Spleen (tissue), 11 donors: Measurements from ENCODE around the gene DPYSL4. TPM values are rescaled to one million over a fixed set of nuclear protein-coding genes. Genes with fewer than 3 reads are reported as not detected.

Experiments
- DNase-seq: peaks from one replicate; pipeline ENCODE4 v3.0.0-alpha.2; 2020
- H3K27ac ChIP-seq, 8 donors: fragments of 200-600 bp; sonication (generic) in 7 of 8; 1 replicate in 4 of 8; 2 replicates in 4 of 8; pipeline versions ENCODE4 v1.5.0 to v1.8.0; 2016 to 2021; ENCODE audit warnings: inconsistent platforms in 4 of 8, mild to moderate bottlenecking in 4 of 8, moderate library complexity in 1 of 8
- H3K27me3 ChIP-seq, 7 donors: fragments of 200-600 bp; sonication (generic) in 6 of 7; replicated peaks in 1 of 7; 1 replicate in 4 of 7; 2 replicates in 3 of 7; pipeline versions ENCODE4 v1.5.0 to v1.8.0; 2016 to 2021; ENCODE audit warnings: inconsistent platforms in 3 of 7, mild to moderate bottlenecking in 1 of 7
- H3K36me3 ChIP-seq, 6 donors: fragments of 200-600 bp; sonication (generic) in 5 of 6; 1 replicate in 4 of 6; 2 replicates in 2 of 6; pipeline versions ENCODE4 v1.5.0 to v1.8.0; 2016 to 2021; ENCODE audit warnings: inconsistent platforms in 2 of 6
- H3K4me1 ChIP-seq, 6 donors: fragments of 200-600 bp; sonication (generic) in 5 of 6; 1 replicate in 3 of 6; 2 replicates in 3 of 6; pipeline versions ENCODE4 v1.5.0 to v1.8.0; 2016 to 2021; ENCODE audit warnings: inconsistent platforms in 3 of 6
- H3K4me3 ChIP-seq, 8 donors: fragments of 200-600 bp; sonication (generic) in 7 of 8; 1 replicate in 4 of 8; 2 replicates in 4 of 8; pipeline versions ENCODE4 v1.5.0 to v1.8.0; 2016 to 2021; ENCODE audit warnings: inconsistent platforms in 4 of 8, mild to moderate bottlenecking in 4 of 8, moderate library complexity in 2 of 8
- H3K9me3 ChIP-seq, 8 donors: fragments of 200-600 bp; sonication (generic) in 7 of 8; 1 replicate in 4 of 8; 2 replicates in 4 of 8; pipeline versions ENCODE4 v1.5.0 to v1.8.0; 2016 to 2021; ENCODE audit warnings: inconsistent platforms in 4 of 8
- CTCF ChIP-seq, 11 experiments: fragments of 200-600 bp in 7 of 11; fragments of 450-650 bp in 4 of 11; sonication (generic) in 4 of 11; IDR thresholded peaks in 8 of 11; conservative IDR thresholded peaks in 3 of 11; 1 replicate in 7 of 11; 2 replicates in 4 of 11; pipeline versions ENCODE4 v1.4.0 to v1.8.0; 2016 to 2021; ENCODE audit warnings: antibody characterized with exemption in 11 of 11, inconsistent platforms in 4 of 11, mild to moderate bottlenecking in 1 of 11
- POLR2A ChIP-seq, 3 donors: fragments of 450-650 bp; IDR thresholded peaks; one replicate each; pipeline ENCODE4 v1.5.1; 2017; ENCODE audit warnings: antibody characterized with exemption in 3 of 3, mild to moderate bottlenecking in 1 of 3
- POLR2AphosphoS5 ChIP-seq, 3 donors: sonication (generic); formaldehyde crosslinking; IDR thresholded peaks; one replicate each; pipeline ENCODE4 v1.5.1; 2017; ENCODE audit warnings: antibody characterized with exemption in 3 of 3
- WGBS, 5 donors: extraction: QIAGEN DNeasy Blood & Tissue Kit in 3 of 5; methylation state at CpG; one replicate each; pipeline versions ENCODE4 v1.1.5 to v1.1.7; 2013 to 2018; 5-methylcytosine and 5-hydroxymethylcytosine counted together
- intact Hi-C: fragments of 100-400 bp; cut with DNase I; formaldehyde crosslinking; loops from one replicate; pipeline ENCODE4 v1.15.0; 2023; ENCODE audit warnings: low total_unique reads
- polyA plus RNA-seq, 3 donors: library from polyadenylated mRNA; stranded (reverse); fragments of 200-250 nt; gene quantifications; one replicate each; pipeline ENCODE4 v1.2.1, GENCODE V29; 2013
- total RNA-seq, 7 donors: library from RNA; depleted of rRNA in 3 of 7; stranded (reverse); fragments of >200 nt in 3 of 7; fragmentation: NEBNext Ultra II Directional in 4 of 7; extraction: Animal tissue kit (Norgen Biotek cat#: 25700) in 4 of 7; gene quantifications; one replicate each; pipeline versions ENCODE4 v1.1.0 to v1.2.1, GENCODE V29; 2016 to 2021
- donor health status: healthy with polysubstance abuse.
- donor health status: DM: no; HTN: no; CAD: no; lungs with moderate emphysema.
- donor health status: DM: no; HTN: no; CAD: no.
- donor health status: Bipolar disorder and iron deficiency.
- donor health status: healthy.
- donor health status: DM: no; HTN: no; CAD: no.
- donor health status: DM: yes; HTN: yes; CAD: no.

Gene DPYSL4
- total and polyA plus RNA-seq, 10 donors, result 0.55 to 6.0 (median 1.0) TPM; not detected in 1

- no peaks in the 10 kb centered on the region for H3K27me3 ChIP-seq
- intact Hi-C loops, result no loop called here
- 88 to 94% (median 93%) methylated on average over 23 of the region's 23 CpGs for WGBS, 5 donors
- H3K27ac ChIP-seq, result no peak overlapping the region
- H3K4me3 ChIP-seq, result no peak overlapping the region
- TF ChIP-seq CTCF (IDR thresholded peaks at IDR 0.05 in 8 of 11, conservative IDR thresholded peaks at IDR 0.05 in 3 of 11), result no peak
- TF ChIP-seq POLR2A (IDR thresholded peaks at IDR 0.05), result no peak
- no peak for TF ChIP-seq POLR2AphosphoS5 (IDR thresholded peaks at IDR 0.05)
- no peaks in the 10 kb centered on the region for H3K4me1 ChIP-seq
- peaks cover 0 to 26% (median 24%) of the 10 kb centered on the region in 8 donors for H3K9me3 ChIP-seq
- DNase-seq, result no peak
- H3K36me3 ChIP-seq, result peaks cover 0 to 25% (median 2%) of the 10 kb centered on the region in 6 donors
Measured at GRCh38 chr10:132209978-132210530, 23.3 kb downstream of the DPYSL4 start.

GRCh38 chr10:132210766-132211165 is 24.0 kb downstream of the DPYSL4 start:
- WGBS, 5 donors, result 88 to 96% (median 93%) methylated on average over 7 to 14 of the region's 14 CpGs
- no peak for TF ChIP-seq POLR2A (IDR thresholded peaks at IDR 0.05)
- no peak for TF ChIP-seq POLR2AphosphoS5 (IDR thresholded peaks at IDR 0.05)
- no peak for TF ChIP-seq CTCF (IDR thresholded peaks at IDR 0.05 in 8 of 11, conservative IDR thresholded peaks at IDR 0.05 in 3 of 11)
- Histone ChIP-seq H3K4me1 (no peaks in the 10 kb centered on the region), H3K27ac (no peak overlapping the region), H3K9me3 (peaks cover 0 to 33% (median 32%) of the 10 kb centered on the region in 8 donors), H3K27me3 (no peaks in the 10 kb centered on the region), H3K4me3 (no peak overlapping the region), H3K36me3 (peaks cover 0 to 25% (median 2%) of the 10 kb centered on the region in 6 donors)
- DNase-seq, result no peak
- intact Hi-C loops, result no loop called here

GRCh38 chr10:132211246-132211645 is 24.5 kb downstream of the DPYSL4 start:
- 88 to 92% (median 90%) methylated on average over 11 to 14 of the region's 14 CpGs for WGBS, 5 donors
- TF ChIP-seq CTCF (IDR thresholded peaks at IDR 0.05 in 8 of 11, conservative IDR thresholded peaks at IDR 0.05 in 3 of 11), result no peak
- TF ChIP-seq POLR2AphosphoS5 (IDR thresholded peaks at IDR 0.05), result no peak
- DNase-seq, result no peak

GRCh38 chr10:132212816-132213215 is 26.1 kb downstream of the DPYSL4 start:
- no peak overlapping the region for H3K27ac ChIP-seq
- H3K4me1 ChIP-seq, result no peaks in the 10 kb centered on the region
- no peak for DNase-seq
- peaks cover 0 to 54% (median 52%) of the 10 kb centered on the region in 8 donors for H3K9me3 ChIP-seq
- intact Hi-C loops, result no loop called here
- no peak overlapping the region for H3K4me3 ChIP-seq
- TF ChIP-seq POLR2A (IDR thresholded peaks at IDR 0.05) (no peak), POLR2AphosphoS5 (IDR thresholded peaks at IDR 0.05) (no peak), CTCF (IDR thresholded peaks at IDR 0.05 in 8 of 11, conservative IDR thresholded peaks at IDR 0.05 in 3 of 11) (no peak)
- peaks cover 0 to 16% (median 2%) of the 10 kb centered on the region in 6 donors for H3K36me3 ChIP-seq
- 89 to 96% (median 91%) methylated on average over 6 to 9 of the region's 9 CpGs for WGBS, 5 donors
- H3K27me3 ChIP-seq, result no peaks in the 10 kb centered on the region

More at GRCh38 chr10:132211246-132211645, 24.5 kb downstream of the DPYSL4 start:
- intact Hi-C loops, result no loop called here
- Histone ChIP-seq H3K27me3 (no peaks in the 10 kb centered on the region), H3K9me3 (peaks cover 0 to 38% (median 36%) of the 10 kb centered on the region in 8 donors), H3K4me1 (no peaks in the 10 kb centered on the region), H3K4me3 (no peak overlapping the region), H3K36me3 (peaks cover 0 to 25% (median 2%) of the 10 kb centered on the region in 6 donors), H3K27ac (no peak overlapping the region)
